NB4 (cell line): ENCODE data around the gene ZNF454.

Source experiments
- CTCF ChIP-seq: IDR thresholded peaks from one replicate; pipeline ENCODE4 v1.5.1; 2012; ENCODE audit warnings: low read depth, low read length
- MYC ChIP-seq: IDR thresholded peaks from 2 replicates; pipeline ENCODE4 v1.6.1; 2011; ENCODE audit warnings: low read depth, low read length
- POLR2A ChIP-seq: IDR thresholded peaks from 2 replicates; pipeline ENCODE4 v1.6.1; 2011; ENCODE audit warnings: mild to moderate bottlenecking; ENCODE audit not compliant: insufficient read length; ENCODE audit errors: extremely low read depth

- TF ChIP-seq CTCF: no peak
- no peak for TF ChIP-seq MYC
- TF ChIP-seq POLR2A: no peak
Observed at GRCh38 chr5:178986326-178986960, 45.4 kb downstream of the ZNF454 start.
